KMS-11 (cell line): ENCODE measurements around the gene MAPK12.

Experiments
- H2AFZ ChIP-seq: fragments of 200-600 bp; sonication (generic); 2 replicates; pipeline ENCODE4 v1.6.1; 2016; ENCODE audit warnings: antibody characterized with exemption, mixed run types, low read depth
- H3K27ac ChIP-seq: fragments of 200-600 bp; sonication (generic); 2 replicates; pipeline ENCODE4 v1.6.1; 2016; ENCODE audit warnings: mild to moderate bottlenecking, mixed run types
- H3K27me3 ChIP-seq: fragments of 200-600 bp; sonication (generic); 2 replicates; pipeline ENCODE4 v1.6.1; 2017; ENCODE audit warnings: mild to moderate bottlenecking, low read depth, mixed run types, moderate library complexity; ENCODE audit not compliant: insufficient read depth
- H3K36me3 ChIP-seq: fragments of 200-600 bp; sonication (generic); 2 replicates; pipeline ENCODE4 v1.6.1; 2017; ENCODE audit warnings: mild to moderate bottlenecking, mixed run types; ENCODE audit not compliant: insufficient read depth
- H3K4me1 ChIP-seq: fragments of 200-600 bp; sonication (generic); 2 replicates; pipeline ENCODE4 v1.6.1; 2016; ENCODE audit warnings: mild to moderate bottlenecking, low read depth, mixed run types; ENCODE audit not compliant: poor library complexity, severe bottlenecking
- H3K4me2 ChIP-seq: fragments of 200-600 bp; sonication (generic); 2 replicates; pipeline ENCODE4 v1.7.0; 2016; ENCODE audit warnings: mild to moderate bottlenecking, mixed run types
- H3K4me3 ChIP-seq: fragments of 200-600 bp; sonication (generic); IDR thresholded peaks from 2 replicates; pipeline ENCODE4 v1.6.1; 2017; ENCODE audit warnings: low read depth, low read length, mixed read lengths; ENCODE audit not compliant: insufficient read depth
- H3K79me2 ChIP-seq: fragments of 200-600 bp; sonication (generic); 2 replicates; pipeline ENCODE4 v1.6.1; 2016; ENCODE audit warnings: low read depth, mixed run types; ENCODE audit not compliant: insufficient read depth
- H3K9ac ChIP-seq: fragments of 200-600 bp; sonication (generic); 2 replicates; pipeline ENCODE4 v1.6.1; 2016; ENCODE audit warnings: mild to moderate bottlenecking, mixed run types
- H4K20me1 ChIP-seq: fragments of 200-600 bp; sonication (generic); 2 replicates; pipeline ENCODE4 v1.6.1; 2016; ENCODE audit warnings: mild to moderate bottlenecking, mixed run types; ENCODE audit not compliant: insufficient read depth
- TF ChIP-seq, protein P1 (sequence below): fragments of 200-600 bp; sonication (generic); conservative IDR thresholded peaks from 2 replicates; pipeline ENCODE4 v1.6.1; 2017; ENCODE audit warnings: low read depth, mild to moderate bottlenecking, antibody characterized with exemption, low read length, moderate library complexity, mixed read lengths

The MAPK12 gene

DNA sequence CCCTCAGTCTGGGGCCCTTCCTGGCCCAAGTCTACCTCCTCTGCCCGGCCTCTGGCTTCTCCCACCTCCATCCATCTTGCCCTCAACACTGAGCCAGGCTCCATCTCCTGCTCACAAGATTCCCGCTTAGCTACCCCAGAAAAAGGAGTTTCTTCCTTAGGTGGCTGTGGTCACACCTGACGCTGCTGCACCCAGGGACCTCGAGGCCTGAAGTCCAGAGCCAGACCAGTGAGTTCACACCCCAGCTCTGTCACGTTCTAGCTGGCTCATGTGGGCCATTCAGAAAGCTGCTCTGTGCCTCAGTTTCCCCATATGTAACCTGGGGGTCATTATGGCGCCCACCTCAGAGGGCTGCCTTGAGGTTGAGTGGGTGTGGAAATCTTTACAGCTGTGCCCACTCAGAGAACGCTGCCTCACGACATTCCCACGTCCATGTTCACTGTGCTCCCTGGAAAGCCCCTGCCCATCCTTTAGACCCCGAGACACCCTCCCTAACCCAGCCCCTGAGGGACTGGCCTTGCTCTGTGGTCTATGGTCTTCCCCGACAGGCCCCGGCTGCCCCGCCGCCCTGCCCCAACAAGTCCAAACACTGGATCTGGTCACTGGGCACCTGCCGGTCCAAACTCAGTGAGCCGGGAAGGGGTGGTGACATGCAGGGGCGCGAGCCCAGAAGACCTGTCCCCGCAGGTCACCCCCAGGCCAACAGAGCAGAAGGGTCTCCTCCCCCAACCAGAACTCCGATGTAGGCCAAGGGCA is 36.2 kb upstream of the MAPK12 start:
- H3K79me2 ChIP-seq = no peaks in the 10 kb centered on the region
- no peaks in the 10 kb centered on the region for H3K27me3 ChIP-seq
- no peaks in the 10 kb centered on the region for H4K20me1 ChIP-seq
- no peak overlapping the region for H3K27ac ChIP-seq
- no peak overlapping the region for H2AFZ ChIP-seq
- H3K4me2 ChIP-seq = no peak overlapping the region
- no peak overlapping the region for H3K4me3 ChIP-seq
- TF ChIP-seq, protein P1, sequence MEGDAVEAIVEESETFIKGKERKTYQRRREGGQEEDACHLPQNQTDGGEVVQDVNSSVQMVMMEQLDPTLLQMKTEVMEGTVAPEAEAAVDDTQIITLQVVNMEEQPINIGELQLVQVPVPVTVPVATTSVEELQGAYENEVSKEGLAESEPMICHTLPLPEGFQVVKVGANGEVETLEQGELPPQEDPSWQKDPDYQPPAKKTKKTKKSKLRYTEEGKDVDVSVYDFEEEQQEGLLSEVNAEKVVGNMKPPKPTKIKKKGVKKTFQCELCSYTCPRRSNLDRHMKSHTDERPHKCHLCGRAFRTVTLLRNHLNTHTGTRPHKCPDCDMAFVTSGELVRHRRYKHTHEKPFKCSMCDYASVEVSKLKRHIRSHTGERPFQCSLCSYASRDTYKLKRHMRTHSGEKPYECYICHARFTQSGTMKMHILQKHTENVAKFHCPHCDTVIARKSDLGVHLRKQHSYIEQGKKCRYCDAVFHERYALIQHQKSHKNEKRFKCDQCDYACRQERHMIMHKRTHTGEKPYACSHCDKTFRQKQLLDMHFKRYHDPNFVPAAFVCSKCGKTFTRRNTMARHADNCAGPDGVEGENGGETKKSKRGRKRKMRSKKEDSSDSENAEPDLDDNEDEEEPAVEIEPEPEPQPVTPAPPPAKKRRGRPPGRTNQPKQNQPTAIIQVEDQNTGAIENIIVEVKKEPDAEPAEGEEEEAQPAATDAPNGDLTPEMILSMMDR = no peak
- no peak overlapping the region for H3K9ac ChIP-seq
- no peaks in the 10 kb centered on the region for H3K36me3 ChIP-seq
- no peaks in the 10 kb centered on the region for H3K4me1 ChIP-seq

DNA sequence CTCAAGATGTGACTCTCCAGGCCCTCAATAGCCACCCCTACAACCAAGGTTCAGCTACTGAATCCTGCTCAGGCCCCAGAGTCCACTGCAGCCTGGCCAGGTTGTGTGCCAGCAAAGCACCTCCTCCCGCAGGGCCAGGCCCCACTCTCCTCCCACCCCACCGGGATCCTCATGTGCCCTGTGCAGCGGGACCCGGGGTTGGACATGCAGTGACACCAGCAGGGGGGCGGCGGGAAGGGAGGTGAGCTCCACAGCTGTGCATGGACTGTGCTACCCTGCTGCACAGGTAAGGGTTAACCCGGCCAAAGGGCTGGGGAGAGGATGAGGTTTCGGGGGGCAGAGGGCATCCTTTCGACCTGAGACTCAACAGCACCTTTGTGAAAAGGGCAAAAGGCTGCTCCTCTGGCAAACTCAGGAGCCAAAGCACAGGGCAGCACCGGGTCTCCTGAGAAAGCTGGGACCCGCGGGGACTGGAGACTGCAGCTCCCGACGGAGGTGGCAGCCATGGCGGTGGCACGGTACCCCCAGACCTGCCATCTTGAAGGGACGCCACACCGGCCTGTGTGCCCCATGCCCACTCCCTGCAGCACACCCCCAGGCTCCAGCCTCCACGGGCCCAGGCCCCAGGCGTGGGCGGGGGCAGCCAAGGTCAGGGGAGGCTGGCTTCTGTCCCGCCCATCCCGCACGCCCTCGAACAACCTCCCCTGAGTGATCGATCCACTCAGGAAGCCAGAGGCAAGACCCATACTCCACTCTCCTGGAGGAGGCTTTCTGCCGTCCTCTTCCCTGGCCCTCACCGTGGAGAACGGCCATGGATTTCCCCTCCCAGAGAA is 35.4 kb upstream of the MAPK12 start:
- TF ChIP-seq, protein P1 = no peak
- no peak overlapping the region for H2AFZ ChIP-seq
- H3K27ac ChIP-seq = no peak overlapping the region
- no peak overlapping the region for H3K4me3 ChIP-seq
- H3K27me3 ChIP-seq = no peaks in the 10 kb centered on the region
- H3K36me3 ChIP-seq = no peaks in the 10 kb centered on the region
- H3K79me2 ChIP-seq = no peaks in the 10 kb centered on the region
- no peak overlapping the region for H3K4me2 ChIP-seq
- no peaks in the 10 kb centered on the region for H3K4me1 ChIP-seq
- no peaks in the 10 kb centered on the region for H4K20me1 ChIP-seq
- no peak overlapping the region for H3K9ac ChIP-seq

DNA sequence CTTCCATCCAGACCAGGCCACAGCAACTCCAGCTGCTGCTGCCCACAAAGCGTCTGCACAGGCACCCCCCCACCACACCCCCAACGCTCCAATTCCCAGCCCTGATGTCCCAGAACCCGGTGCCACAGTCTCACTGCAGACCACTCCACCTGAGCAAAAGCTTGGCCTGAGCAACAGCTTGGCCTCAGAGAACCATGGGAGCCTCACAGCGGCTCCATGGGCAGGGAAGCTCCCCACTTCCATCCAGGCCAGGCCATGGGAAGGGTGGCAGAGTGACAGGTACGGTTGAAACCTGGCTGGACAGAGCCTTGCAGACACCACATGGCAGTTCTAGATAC is 32.8 kb upstream of the MAPK12 start:
- Histone ChIP-seq H3K27ac (no peak overlapping the region), H3K9ac (no peak overlapping the region), H2AFZ (no peak overlapping the region), H3K4me1 (no peaks in the 10 kb centered on the region), H3K27me3 (no peaks in the 10 kb centered on the region), H4K20me1 (no peaks in the 10 kb centered on the region), H3K36me3 (no peaks in the 10 kb centered on the region), H3K79me2 (no peaks in the 10 kb centered on the region), H3K4me2 (no peak overlapping the region), H3K4me3 (no peak overlapping the region)
- TF ChIP-seq, protein P1 = no peak

DNA sequence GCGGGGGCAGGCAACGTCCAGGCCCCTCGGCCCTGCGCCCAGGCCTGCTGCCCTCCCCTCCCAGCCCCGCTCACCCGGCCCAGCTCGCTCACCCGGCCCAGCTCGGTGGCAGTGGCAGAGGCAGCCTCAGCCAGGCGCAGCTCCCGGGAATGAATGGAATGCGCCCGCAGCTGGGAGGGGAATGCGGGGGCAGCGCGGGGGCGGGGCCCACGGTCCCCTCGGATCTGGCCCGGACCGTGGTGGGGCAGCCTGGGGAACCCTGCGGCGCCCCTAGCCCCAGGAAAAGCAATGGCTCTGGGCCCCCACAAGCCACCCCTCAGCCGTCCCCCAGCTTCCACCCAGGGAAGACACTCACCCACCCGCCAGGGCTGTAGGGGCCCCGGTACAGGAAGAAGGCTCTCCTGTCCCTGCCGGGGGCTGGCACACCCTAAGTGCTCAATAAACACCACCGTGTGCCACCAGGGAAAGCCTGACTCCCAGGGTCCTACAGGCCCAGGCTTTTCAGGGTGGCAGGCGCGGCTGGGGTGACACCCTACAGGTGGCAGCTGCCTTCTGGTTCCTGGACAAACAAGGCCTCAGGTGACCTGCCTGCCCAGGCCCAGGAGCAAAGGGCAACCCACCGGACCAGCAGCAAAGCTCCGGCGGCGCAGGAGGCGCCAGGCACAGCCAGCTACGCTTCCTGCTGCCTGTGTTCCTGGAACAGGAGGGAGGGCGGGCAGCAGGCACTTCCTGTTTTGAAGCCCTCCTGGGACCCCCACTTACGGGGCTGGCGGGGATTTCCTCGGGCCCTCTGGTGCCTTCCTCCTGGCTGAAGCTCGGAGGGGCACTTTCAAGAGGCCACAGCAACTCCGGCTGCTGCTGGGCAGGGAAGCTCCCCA is 32.2 kb upstream of the MAPK12 start:
- Histone ChIP-seq H3K4me1 (no peaks in the 10 kb centered on the region), H3K27ac (no peak overlapping the region), H3K4me2 (no peak overlapping the region)

More for the DNA sequence above, 32.2 kb upstream of the MAPK12 start:
- Histone ChIP-seq H3K27me3 (no peaks in the 10 kb centered on the region), H2AFZ (no peak overlapping the region), H3K9ac (no peak overlapping the region), H3K36me3 (no peaks in the 10 kb centered on the region), H3K4me3 (no peak overlapping the region), H4K20me1 (no peaks in the 10 kb centered on the region), H3K79me2 (no peaks in the 10 kb centered on the region)
- TF ChIP-seq, protein P1 = no peak
